ENCODE measurements around the gene PDE4D. TPM values are rescaled to one million over a fixed set of nuclear protein-coding genes. Genes with fewer than 3 reads are reported as not detected.

Gene PDE4D
- total RNA-seq, 1 experiment from 2014 or later = 2.1 TPM

- Histone ChIP-seq H2BK5ac (ENCODE audit: insufficient read length, low read length) (no peak overlapping the region), H3K4me1 (ENCODE audit: insufficient read depth, low read length) (peaks cover 2% of the 10 kb centered on the region; the same call in 1 of the 2 replicates), H3K4ac (ENCODE audit: low read depth, low read length) (no peak overlapping the region), H3K56ac (ENCODE audit: insufficient read length, low read depth, low read length) (no peak overlapping the region), H3K23me2 (ENCODE audit: insufficient read length, low read depth, low read length, poor library complexity, severe bottlenecking) (peaks cover 9% of the 10 kb centered on the region), H3K4me2 (ENCODE audit: insufficient read depth, insufficient read length, low read length) (no peak overlapping the region), H3K18ac (ENCODE audit: insufficient read length, low read depth, low read length) (no peak overlapping the region), H4K20me1 (ENCODE audit: control insufficient read depth, insufficient read depth, insufficient read length) (no peaks in the 10 kb centered on the region), H2AK5ac (ENCODE audit: insufficient read length, low read length) (no peak overlapping the region), H3K23ac (ENCODE audit: insufficient read length, low read depth, low read length) (no peak overlapping the region), H3K27ac (ENCODE audit: insufficient read length, low read depth, low read length) (no peak overlapping the region), H2BK120ac (ENCODE audit: low read depth, low read length, poor library complexity, severe bottlenecking) (no peak overlapping the region), H3T11ph (ENCODE audit: low read length) (no peak overlapping the region), H3K14ac (ENCODE audit: insufficient read depth, low read length) (no peak overlapping the region), H4K8ac (replicated peaks; ENCODE audit: insufficient read length, low read depth, low read length) (no peak overlapping the region), H3K9ac (ENCODE audit: extremely low read depth, insufficient read length, low read length) (no peak overlapping the region), H3K79me2 (ENCODE audit: insufficient read depth, low read length) (no peaks in the 10 kb centered on the region), H3K27me3 (ENCODE audit: insufficient read depth, low read length) (peaks cover 8% of the 10 kb centered on the region; the same call in 1 of the 2 replicates), H2BK20ac (ENCODE audit: low read depth, low read length, poor library complexity, severe bottlenecking) (no peak overlapping the region), H4K91ac (ENCODE audit: insufficient read length, low read depth, low read length) (no peak overlapping the region), H2BK15ac (ENCODE audit: low read depth, low read length) (no peak overlapping the region), H4K5ac (ENCODE audit: insufficient read length, low read depth, low read length) (no peak overlapping the region), H2AFZ (ENCODE audit: low read length) (no peak overlapping the region), H3K79me1 (ENCODE audit: insufficient read depth, low read depth, low read length, poor library complexity, severe bottlenecking) (no peaks in the 10 kb centered on the region), H2BK12ac (ENCODE audit: insufficient read length, low read depth, low read length) (no peak overlapping the region), H3K9me3 (ENCODE audit: control insufficient read depth, low read depth, low read length) (no peaks in the 10 kb centered on the region)
- no peaks in the 10 kb centered on the region for H3K9me3 Mint-ChIP-seq
- H3K4me3 Mint-ChIP-seq = no peak overlapping the region
- H3K4me1 Mint-ChIP-seq = peaks cover 18 to 19% of the 10 kb centered on the region in 2 experiments
- WGBS (ENCODE audit: extremely low coverage, insufficient read length, low lambda C conversion rate) = no CpG with 5 or more reads among the region's 3 CpGs
- H3K27ac Mint-ChIP-seq = no peak overlapping the region
- peaks cover 29% of the 10 kb centered on the region for H3K27me3 Mint-ChIP-seq (ENCODE audit: low read depth)
- DNase-seq = no peak
- TF ChIP-seq, protein P1, sequence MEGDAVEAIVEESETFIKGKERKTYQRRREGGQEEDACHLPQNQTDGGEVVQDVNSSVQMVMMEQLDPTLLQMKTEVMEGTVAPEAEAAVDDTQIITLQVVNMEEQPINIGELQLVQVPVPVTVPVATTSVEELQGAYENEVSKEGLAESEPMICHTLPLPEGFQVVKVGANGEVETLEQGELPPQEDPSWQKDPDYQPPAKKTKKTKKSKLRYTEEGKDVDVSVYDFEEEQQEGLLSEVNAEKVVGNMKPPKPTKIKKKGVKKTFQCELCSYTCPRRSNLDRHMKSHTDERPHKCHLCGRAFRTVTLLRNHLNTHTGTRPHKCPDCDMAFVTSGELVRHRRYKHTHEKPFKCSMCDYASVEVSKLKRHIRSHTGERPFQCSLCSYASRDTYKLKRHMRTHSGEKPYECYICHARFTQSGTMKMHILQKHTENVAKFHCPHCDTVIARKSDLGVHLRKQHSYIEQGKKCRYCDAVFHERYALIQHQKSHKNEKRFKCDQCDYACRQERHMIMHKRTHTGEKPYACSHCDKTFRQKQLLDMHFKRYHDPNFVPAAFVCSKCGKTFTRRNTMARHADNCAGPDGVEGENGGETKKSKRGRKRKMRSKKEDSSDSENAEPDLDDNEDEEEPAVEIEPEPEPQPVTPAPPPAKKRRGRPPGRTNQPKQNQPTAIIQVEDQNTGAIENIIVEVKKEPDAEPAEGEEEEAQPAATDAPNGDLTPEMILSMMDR (conservative IDR thresholded peaks at IDR 0.05) = no peak
- no peaks in the 10 kb centered on the region for H3K36me3 Mint-ChIP-seq (ENCODE audit: insufficient read depth in 1 of 3, low read depth in 3 of 3)
These were observed 129.2 kb downstream of the PDE4D start for GRCh38 chr5:59764361-59764760.
